Suprapubic skin (tissue), 3 donors: ENCODE data around the gene GUCD1.

ENCODE experiments used
- CTCF ChIP-seq, 2 donors: fragments of 200-600 bp in 1 of 2; fragments of 450-650 bp in 1 of 2; sonication (generic) in 1 of 2; IDR thresholded peaks; one replicate each; pipeline ENCODE4 v1.5.1; 2016 to 2019; ENCODE audit warnings: antibody characterized with exemption in 2 of 2, mild to moderate bottlenecking in 1 of 2, moderate library complexity in 1 of 2
- EP300 ChIP-seq: sonication (generic); formaldehyde crosslinking; IDR thresholded peaks from one replicate; pipeline ENCODE4 v1.6.1; 2017; ENCODE audit warnings: antibody characterized with exemption
- POLR2A ChIP-seq, 2 donors: fragments of 450-650 bp; IDR thresholded peaks; one replicate each; pipeline ENCODE4 v1.6.1; 2017; ENCODE audit warnings: antibody characterized with exemption in 2 of 2, mild to moderate bottlenecking in 2 of 2, moderate library complexity in 2 of 2

GRCh38 chr22:24536089-24536488, 18.8 kb downstream of the GUCD1 start:
- TF ChIP-seq CTCF (IDR thresholded peaks at IDR 0.05): no peak
- no peak for TF ChIP-seq POLR2A (IDR thresholded peaks at IDR 0.05)
- no peak for TF ChIP-seq EP300
